GM12872 (cell line): ENCODE measurements around the gene HSD3B1.

ENCODE experiments used
- TF ChIP-seq, protein P1 (sequence below): IDR thresholded peaks from 3 replicates; pipeline ENCODE4 v1.5.1; 2011; ENCODE audit warnings: low read depth, mild to moderate bottlenecking, low read length, moderate library complexity; ENCODE audit not compliant: insufficient read depth

Gene HSD3B1

DNA sequence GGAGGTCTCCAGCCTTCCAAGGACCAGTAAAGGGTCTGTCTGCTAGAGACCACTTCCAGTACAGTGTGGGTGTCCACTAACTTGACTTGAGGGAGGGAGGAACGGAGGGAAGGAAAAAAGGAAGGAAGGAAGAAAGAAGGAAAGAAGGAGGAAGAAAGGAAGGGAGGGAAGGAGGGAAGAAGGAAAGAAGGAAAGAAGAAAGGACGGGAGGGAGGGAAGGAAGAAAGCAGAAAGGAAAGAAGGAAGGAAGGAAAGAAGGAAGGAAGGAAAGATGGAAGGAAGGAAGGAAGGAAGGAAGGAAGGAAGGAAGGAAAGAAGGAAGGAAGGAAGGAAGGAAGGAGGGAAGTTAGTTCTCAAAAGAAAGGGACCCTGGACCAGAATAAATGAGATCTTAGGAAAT lies 26.8 kb upstream of the HSD3B1 start:
- TF ChIP-seq, protein P1, sequence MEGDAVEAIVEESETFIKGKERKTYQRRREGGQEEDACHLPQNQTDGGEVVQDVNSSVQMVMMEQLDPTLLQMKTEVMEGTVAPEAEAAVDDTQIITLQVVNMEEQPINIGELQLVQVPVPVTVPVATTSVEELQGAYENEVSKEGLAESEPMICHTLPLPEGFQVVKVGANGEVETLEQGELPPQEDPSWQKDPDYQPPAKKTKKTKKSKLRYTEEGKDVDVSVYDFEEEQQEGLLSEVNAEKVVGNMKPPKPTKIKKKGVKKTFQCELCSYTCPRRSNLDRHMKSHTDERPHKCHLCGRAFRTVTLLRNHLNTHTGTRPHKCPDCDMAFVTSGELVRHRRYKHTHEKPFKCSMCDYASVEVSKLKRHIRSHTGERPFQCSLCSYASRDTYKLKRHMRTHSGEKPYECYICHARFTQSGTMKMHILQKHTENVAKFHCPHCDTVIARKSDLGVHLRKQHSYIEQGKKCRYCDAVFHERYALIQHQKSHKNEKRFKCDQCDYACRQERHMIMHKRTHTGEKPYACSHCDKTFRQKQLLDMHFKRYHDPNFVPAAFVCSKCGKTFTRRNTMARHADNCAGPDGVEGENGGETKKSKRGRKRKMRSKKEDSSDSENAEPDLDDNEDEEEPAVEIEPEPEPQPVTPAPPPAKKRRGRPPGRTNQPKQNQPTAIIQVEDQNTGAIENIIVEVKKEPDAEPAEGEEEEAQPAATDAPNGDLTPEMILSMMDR, result no peak

DNA sequence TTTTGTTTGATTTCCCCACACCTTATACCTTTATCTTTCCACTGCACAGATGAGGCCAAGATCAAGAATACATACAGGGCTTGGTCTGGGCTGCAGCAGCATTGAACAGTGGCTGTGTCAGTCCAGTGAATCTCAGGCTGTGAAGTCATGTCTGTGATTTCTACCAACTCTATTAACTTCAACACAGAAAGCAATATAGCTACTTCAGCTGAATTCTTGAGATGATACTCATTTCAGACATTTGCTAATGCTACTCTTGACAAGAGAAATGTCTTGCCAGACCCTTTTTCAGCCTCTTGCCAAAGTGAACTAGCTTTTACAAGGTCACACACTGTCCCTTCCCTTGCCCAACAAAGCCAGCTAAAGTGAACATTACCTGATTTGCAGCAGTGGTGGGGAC lies 25.1 kb upstream of the HSD3B1 start:
- TF ChIP-seq, protein P1, result no peak

DNA sequence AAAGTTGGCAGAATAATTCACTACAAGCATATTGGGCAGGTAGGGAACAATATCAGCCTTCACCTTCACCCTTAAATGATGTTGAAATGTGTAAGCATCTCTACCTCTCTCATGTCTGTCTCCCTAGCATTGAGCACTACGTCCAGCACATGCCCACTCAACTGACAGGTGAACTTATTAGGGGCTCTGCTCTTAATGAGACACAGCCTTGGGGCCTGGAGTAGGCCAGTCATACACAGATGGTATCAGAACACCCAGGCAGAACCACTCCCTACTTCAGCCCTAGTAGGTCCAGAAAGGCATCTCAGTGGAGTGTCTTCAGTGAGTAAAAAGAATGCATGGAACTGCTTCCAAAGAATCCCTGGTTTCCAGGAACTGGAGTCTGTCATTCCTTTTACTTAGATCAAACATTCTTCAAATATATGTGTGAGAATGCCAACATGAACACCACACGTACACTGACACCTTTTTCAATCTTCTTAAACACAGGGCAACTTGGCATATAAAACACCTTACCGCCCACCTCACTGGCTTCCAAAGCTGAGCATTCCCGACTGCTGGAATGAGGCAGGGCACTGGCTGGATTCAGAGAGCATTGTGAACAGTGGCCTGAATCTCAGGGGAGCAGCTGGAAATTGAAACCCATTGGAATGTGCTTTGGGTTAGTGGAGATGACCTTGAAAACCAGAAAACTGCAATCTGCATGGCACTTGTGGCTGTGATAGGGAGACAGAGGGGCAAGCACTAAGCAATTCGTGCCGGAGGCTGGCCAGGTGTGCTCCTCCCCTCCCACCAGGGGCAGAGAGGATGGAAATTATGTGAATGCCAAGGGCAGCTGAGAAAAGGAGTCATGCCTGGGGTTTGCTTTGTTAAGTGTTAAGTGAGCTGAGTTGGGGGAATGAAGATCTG lies 24.2 kb upstream of the HSD3B1 start:
- TF ChIP-seq, protein P1, result no peak

DNA sequence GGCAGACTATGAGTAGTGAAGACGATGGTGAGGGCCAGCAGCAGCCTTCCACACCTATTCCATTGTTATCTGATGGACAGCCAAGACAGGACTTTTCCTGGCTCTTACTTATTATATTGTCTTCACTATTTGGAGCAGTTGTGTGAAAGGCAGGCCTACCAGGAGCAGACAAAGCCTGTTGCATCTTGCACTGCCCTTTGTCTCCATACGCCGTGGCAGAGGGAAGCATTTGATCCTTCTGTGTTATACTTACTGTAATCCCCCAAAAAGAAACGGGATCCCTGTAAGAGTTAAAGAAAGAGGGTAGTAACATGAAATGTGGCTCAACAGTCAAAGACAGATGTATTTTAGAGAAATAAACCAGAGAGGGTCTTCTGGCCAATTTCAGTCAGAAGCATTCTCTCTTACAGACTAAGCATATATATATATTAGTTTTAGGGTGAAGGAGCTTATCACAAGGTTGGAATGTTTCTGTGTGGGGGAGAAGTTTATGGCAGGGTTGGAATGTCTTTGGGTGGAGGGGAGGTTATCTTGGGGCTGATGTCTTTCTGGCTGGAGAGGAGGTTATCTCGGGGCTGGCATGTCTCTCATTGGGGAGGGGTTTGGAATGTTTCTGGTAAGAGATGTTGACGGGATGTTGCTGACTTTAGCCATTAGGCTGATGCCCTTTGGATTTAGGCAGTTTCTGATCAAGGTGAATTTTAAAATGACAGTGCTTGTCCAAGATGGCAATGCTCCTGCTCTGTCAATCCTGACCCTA lies 23.4 kb upstream of the HSD3B1 start:
- TF ChIP-seq, protein P1, result no peak

DNA sequence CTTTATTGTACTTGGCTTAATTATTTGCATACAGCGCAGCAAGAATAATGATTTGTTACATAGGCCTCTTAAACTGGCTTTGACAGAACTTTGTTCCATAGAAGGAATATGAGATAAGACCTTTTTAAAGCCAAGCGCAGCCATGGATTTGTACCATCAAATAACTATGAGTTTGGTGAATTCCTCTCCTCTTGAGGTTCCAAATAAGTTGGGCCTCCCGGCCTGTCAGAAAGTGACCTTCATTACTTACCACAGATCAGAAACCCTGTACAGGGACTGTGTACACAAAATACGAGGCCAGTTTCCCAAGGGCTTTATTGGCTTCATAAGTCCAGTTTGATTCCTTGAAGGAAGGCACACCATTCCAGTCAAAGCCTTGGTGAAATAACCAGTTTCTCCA lies 21.8 kb upstream of the HSD3B1 start:
- TF ChIP-seq, protein P1, result no peak

DNA sequence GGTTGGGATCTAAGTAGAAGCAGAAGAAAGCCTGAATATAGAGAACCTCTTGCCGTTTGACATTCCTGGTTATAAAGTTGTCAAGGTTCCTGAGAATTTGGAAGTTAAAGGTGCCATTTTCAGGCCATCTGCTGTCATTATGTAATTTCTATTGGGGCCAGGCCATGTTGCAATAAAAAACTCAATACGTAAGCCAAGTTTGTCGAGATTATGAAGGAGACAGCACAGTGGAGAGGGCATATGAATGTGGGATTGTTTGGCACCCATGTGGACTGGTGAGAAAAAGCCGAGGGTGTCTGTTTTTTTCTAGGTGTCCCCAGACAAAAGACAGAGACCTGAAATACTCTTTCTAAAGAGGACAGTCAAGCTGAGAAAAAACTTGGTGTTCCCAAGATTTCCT lies 18.8 kb upstream of the HSD3B1 start:
- TF ChIP-seq, protein P1, result no peak

DNA sequence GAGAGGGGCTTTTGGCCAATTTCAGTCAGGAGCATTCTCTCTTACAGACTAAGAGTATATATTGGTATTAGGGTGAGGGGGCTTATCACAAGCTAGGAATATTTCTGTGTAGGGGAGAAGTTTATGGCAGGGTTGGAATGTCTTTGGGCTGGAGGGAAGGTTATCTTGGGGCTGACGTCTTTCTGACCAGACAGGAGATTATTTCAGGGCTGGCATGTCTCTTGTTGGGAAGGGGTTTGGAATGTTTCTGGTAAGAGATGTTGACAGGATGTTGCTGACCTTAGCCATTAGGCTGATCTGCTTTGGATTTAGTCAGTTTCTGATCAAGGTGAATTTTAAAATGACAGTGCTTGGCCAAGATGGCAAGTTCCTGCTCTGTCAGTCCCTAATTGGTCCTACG lies 17.8 kb upstream of the HSD3B1 start:
- TF ChIP-seq, protein P1, result no peak
